HG03097 (cell line): Measurements from ENCODE around the gene INO80D.
"Not testable (repeated sequence)": the region's sequence is repeated elsewhere in the genome, so short reads cannot be mapped to it uniquely, and the experiment has no call there.

Experiments used
- ATAC-seq: cut with Tn5 transposase; IDR thresholded peaks from one replicate; pipeline ENCODE4 v1.9.1; 2021; ENCODE audit not compliant: unreplicated experiment, low FRiP score

INO80D gene

DNA sequence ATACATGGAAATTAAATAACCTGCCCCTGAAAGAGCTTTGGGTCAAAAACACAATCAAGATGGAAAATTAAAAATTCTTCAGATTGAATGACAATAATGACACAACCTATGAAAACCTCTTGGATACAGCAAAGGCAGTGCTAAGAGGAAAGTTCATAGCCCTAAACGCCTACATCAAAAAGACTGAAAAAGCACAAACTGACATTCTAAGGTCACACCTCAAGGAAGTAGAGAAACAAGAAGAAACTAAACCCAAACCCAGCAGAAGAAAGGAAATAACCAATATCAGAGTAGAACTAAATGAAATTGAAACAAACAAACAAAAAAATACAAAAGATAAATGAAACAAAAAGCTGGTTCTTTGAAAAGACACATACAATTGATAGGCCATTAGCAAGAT, 52.5 kb downstream of the INO80D start:
- ATAC-seq = not testable (repeated sequence)

DNA sequence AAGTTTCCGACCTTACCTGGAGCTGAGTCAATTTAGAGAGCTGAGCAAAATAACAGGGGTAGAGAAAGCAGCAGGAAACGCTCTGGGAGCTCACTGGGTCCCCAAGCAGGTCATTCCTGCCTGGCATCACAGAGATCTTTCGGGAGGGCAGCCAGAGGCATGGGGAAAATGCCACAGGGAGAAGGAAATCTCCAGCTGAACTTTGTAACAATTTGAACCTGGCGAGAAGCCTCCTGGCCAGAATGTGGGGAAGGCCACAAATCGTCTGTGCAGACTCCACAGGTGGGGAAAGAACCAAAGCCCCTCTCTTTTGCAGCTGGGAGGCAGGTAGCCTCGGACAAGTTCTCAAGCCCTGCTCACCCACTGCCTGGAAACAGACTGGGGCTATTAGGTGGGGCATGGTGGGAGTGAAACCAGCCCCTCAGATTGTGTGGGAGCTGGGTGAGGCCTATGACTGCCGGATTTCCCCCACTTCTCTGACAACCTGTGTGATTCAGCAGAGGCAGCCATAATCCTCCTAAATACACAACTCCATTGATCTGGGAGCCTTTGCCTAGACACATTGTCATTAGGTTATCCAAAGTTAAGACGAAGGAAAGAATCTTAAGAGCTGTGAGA, 53.9 kb downstream of the INO80D start:
- no peak for ATAC-seq

DNA sequence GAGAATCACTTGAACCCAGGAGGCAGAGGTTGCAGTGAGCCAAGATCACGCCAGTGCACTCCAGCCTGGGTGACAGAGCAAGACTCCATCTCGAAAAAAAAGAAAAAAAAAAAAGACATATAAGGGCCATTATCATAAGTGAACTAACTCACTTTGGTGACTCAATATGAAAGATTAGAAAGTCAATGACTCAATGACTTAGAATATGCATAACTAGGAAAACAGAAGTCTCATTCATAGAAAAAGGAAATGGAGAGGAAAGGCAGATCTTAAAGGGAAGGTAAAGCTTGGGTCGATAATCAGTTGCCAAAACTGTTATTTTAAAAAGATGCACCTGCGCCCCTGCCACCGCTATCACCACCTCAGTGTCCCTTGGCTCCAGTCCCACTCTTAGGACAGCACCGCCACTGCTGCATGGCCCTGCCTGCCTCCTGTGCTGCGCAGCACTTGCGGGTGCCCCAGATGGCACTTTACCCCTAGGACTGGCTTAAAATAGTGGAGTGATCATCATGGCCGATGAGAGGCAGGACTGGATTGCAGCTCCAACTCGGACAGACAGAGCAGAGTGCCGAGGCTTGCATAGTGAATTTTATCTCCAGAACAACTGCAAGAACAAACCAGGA, 54.7 kb downstream of the INO80D start:
- ATAC-seq = no peak

DNA sequence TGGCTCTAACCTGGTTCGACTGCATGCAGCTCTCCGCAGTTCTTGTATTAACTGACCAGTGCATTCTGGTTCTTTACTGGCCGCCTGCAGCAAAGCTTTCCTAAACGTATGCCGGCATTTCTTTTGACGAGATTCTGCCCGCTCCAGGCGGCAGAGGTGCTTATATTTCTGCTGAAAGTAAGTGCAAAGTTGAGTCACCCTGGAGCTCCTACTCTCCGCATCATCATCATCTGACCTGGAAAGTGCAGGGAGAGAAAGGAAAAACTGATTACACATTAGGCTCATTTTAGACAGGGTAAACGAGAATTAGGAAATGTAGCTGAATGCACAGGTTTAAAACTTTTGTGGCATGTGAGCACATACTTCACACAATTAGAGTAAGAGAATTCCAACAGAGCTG, 57.9 kb downstream of the INO80D start:
- no peak for ATAC-seq

DNA sequence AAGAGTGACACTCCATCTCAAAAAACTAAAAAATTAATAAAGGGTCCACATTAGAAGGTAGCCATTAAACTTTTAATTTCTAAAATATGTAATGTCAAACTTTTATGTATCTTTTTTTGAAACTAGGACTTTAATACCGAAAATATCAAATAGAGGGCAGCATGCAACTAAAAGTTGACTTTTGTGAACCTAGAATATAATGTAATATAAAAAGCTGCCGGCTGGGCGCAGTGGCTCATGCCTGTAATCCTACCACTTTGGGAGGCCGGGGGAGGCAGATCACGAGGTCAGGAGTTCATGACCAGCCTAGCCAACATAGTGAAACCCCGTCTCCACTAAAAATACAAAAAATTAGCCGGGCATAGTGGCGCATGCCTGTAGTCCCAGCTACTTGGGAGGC, 62.8 kb downstream of the INO80D start:
- no peak for ATAC-seq

DNA sequence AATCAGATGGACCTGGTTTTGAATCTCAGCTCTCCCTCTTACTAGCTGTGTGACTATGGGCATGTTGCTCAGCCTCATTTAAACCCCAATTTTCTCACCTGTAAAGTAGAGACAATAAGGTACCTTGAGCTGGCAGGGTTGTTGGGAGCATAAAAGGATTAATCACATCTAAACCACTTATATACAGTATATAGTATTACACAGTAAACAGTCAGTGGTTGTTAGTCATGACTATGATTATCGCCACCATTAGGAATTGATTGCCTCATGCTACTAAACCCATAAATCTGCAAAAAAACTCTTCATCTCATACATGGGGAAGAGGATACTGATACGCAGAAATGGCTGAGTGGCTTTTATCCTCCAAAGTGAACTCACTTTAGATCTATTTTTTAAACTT, 65.8 kb downstream of the INO80D start:
- no peak for ATAC-seq

DNA sequence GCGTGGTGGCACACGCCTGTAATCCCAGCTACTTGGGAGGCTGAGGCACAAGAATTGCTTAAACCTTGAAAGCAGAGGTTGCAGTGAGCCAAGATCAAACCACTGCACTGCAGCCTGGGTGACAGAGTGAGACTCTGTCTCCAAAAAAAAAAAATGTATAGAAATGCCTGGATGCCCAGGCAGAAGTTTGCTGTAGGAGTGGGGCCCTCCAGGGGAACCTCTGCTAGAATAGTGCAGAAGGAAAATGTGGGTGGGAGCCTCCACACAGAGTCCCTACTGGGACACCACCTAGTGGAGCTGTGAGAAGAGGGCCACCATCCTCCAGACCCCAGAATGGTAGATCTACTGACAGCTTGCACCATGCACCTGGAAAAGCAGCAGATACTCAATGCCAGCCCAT, 70.2 kb downstream of the INO80D start:
- not testable (repeated sequence) for ATAC-seq

DNA sequence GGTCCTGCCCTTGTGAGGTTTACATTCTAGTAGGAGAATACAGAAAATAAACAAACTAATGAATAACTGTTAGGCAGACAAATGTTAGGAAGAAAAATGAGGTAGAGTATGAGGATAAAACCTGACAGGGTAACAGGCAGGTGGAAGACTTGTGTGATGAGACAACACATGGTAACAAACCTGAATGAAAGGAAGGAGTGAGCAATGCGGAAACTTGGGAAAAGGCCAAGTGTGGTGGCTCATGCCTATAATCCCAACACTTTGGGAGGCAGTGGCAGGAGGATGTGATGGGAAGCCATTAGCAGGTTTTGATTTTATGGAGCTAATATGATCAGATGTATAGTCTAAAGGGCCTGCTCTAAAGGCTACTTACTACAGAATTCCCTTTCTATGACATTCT, 74.2 kb downstream of the INO80D start:
- no peak for ATAC-seq

DNA sequence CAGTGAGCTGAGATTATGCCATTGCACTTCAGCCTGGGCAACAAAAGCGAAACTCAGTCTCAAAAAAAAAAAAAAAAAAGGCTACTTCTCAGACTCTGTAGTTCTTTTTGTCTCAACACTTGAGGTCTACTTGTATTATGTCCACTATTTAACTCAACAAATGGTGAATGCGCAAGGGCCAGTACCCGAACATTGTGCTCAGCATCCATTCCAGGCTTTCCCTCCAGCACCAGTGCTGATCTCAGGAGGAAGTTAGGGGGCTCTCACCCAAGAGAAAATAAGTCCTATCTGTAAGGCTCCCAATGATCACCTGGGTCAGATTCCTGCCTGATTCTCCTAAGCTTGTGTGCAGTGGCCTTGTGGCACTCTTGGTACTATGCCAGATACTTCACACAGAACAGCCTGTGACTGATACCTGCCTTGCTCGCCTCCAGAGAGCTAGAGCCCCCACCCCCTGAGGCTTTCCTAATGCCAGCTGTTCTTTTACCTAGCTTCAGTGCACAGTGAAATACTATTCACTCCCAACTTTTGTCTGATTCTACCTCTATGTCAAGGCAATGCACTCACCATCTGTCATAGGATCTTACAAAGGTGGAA, 74.9 kb downstream of the INO80D start:
- no peak for ATAC-seq

DNA sequence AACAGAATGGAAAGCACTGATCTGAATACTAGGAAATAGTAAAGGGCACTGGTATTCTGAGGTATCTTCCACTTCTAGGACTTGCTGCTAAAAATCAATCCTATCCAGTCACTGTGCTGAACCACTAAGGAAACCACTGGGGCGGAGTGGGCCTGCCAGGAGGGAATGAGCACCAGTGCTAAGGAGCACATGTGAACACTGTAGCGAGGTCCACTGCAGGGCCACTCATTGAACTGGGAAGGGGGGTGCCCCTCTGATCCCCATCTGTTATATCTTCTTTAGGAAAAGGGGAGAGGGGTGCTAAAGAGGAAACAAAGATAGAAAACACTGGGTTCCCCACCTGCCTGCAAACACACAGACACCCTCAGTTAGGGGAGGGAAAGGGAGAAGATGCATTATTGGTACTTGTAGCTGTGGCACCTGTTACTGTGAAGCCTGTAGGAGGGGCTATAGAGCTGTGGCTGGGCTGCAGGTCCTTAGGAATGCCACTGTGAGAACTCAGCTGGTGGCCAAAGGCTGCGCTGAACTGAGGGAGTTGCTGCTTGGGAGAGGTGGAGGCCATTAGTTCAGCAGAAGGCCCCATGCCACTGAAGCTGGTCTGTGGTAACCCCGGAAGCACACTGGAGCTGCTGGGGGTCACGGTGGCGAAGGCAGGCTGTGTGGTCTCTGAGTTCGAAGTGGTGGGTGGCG, 81.8 kb downstream of the INO80D start:
- no peak for ATAC-seq

DNA sequence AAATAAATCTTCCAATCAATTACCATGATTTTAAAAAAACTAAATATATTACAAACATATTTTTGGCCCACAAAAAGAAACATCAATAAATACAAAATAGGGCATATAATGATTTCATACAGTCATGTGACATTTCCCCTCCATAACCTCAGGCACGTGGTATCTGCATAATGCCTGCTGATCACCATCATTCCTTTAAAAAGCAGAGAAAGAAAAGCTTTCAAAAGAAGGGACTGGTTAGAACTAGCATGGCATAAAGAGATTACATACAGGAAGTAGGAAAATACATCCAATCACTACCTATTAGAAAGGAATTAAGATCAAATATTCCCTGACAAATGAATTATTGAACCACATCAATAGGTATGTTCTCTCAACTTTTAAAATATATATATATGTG, 83.5 kb downstream of the INO80D start:
- ATAC-seq = no peak

DNA sequence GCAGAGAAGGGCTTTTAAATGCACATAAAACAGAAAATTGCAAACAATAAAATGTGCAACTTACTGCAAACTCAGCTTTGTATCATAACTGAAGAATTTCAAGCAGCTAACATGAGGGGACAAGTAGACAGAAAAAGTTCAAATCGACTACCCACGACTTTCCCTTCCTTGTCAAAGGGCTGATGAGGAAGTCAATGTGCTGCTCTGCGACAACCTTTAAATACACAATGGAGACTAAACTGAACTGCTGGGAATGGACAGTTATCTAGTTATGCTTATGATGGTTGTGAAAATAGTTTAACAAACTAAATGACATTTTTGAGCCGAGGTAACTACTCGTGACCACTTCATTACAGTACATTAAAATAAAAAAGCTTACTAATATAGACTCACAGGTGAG, 84.1 kb downstream of the INO80D start:
- ATAC-seq = no peak

DNA sequence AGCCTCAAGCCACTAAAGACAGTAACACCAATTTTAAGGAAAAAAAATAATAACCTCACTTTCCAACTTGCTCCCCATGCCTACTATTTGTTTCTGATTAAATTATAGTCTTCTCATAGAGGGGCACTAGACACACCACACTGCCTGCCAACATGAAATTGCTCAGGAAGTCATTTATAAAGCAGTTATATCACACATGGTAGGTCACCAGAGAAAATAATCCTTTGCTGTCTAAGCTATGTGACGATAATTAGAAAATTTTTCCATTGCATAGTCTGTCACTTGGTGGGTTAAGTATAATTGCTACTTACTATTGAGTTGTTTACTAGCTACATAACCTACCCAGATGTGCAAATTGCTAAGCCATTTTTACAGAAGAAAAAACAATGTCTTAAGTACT, 85.2 kb downstream of the INO80D start:
- no peak for ATAC-seq

DNA sequence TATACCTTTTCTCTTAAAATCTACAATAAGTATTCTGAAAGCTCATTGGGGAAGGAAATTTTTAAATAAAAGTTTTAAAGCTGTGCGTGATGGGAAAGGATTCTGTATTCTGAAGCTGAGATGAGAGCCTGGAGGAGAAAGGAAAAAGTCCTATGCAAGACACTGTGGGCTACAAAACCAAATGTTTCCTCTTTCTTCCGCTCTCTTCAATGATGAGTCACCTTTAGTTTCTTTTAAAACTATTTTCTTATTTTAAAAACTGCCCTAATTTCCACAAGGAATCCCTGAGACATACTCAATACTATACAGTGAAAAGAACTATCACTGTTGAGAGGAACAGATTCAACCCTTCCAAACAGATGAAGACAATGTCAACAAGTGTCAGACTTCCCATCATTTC, 87.4 kb downstream of the INO80D start:
- no peak for ATAC-seq

DNA sequence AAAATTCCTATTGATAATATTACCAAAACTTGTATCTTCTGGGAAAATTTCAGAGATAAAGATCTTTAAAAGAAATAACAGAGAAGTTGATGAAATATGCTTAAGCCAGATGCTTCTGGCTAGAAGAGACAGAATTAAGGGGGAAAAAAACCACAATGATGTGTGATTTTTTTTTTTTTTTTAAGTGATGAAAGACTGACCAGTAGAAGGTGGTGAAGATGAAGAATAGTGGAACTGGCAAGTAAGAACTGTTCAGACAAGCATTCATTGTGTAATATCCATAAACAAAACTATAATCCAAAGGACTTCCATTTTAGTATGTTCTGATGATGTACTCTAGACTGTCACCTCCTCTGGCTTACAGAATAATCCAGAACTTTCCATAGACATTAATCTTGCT, 89.8 kb downstream of the INO80D start:
- no peak for ATAC-seq

DNA sequence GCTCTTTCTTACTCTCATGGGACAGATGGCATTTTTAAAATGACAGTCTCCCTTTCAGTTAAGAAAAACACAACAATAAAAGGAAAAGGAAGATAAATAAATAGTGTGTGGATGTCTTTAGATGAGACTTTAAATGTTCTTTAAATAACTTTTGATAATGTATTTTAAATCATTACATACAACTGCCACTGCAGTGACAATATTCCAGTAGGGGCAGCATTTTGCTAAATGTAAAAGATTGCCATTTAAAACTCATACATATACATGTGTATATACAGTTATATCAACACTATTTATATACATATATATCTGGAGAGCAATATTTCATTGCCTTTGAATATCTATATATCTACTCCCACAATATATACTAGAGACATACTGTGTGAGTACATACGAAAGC, 90.7 kb downstream of the INO80D start:
- no peak for ATAC-seq

DNA sequence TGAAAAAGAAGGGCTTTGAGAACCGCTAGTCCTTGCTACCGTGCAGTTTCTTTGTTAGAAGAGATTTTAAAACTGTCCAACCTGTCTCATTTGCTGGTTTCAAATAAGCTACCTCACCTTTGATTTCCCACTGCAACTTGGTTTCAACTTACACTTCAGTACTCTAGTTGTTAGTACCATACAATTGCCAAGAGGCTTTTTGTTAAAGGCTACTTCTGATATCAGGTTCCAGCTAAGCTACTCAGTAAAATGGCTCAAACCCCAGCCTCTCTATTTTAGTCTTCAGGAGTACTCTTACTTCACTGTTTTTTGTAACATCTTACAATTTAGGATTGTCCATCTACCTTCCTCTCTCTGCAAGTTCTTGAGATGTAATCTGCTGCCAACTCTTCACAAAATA, 91.6 kb downstream of the INO80D start:
- ATAC-seq = no peak

DNA sequence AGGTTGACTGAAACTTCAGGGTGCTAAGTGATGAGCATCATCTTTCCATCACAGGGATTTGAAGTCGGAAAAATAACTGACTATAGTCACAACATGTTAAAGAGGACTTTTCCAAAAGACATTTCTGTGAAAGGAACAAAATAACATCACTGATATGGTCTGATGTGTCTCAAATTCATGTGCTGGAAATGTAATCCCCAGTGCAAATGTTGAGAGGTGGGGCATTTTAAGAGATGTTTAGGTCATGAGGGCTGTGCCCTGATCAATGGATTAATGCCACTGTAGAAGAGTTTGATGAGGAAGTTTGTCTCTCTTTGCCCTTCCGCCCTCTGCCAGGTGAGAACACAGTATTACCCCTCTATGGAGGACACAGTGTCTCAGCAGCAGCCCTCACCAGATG, 95.9 kb downstream of the INO80D start:
- ATAC-seq = no peak

DNA sequence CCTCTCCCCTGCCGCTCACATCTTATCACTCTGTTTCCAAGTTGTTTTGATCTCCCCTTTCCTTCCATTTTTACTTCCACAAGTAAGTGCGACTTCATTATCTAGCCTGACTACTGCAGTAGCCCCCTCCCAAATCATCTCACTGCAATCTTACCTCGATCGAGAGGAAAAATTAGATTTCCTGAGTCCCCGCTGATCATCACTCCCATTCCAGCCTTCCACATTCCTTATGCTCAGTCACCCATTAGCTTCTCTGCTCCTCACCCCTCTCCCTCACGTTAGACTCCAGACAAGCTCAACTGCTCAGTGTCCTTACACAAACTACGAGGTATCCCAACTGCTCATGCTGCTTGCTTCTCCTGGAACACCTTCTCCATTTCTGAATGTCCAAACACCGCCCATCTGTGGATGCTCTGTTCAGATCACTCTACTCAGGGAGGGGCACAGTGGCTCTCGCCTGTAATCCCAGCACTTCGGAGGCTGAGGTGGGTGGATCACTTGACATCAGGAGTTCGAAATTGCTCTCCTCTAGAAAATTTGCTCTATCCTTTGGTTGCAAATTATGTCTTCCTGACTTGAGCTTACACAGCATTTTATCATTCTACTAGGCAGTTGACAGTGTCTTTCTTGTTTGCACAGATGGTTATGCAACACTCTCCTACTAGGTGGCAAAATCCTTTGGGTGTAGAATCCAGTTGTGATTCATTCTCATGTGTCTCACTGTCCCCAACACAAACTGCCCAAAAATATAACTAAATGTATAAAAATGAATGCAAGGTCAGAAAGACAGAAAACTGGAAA, 96.5 kb downstream of the INO80D start:
- no peak for ATAC-seq

DNA sequence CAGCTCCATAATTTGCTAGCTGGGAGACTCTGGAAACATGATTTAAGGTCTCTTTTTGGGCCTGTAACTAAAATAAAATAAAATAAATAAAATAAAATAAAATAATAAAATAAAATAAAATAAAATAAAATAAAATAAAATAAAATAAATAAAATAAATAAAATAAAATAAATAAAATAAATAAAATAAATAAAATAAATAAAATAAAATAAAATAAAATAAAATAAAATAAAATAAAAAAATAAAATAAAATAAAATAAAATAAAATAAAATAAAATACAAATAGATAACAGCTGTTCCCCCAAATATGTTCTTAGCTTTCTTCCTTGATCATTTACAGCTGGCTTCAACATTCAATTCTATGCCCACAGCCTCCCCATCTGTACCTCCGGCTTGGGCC, 97.3 kb downstream of the INO80D start:
- not testable (repeated sequence) for ATAC-seq

DNA sequence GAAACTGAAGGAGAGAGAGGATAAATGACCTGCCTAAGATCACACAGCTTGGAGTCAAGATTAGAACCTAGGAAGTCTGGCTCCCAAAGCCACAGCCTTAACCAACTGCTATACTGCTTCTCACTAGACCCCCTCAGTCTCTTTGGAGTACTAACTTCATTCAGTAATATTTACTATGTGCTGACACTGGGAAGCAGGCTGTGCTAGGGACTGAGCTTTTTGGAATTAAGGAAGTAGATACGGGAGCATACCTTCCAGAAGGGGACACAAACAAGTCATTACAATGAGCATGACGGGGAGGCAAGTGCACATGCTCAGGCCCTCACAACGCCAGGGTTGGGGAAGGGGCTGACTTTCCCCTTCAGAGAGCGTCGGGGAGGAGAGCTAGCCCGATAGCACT, 97.7 kb downstream of the INO80D start:
- ATAC-seq = no peak
